ENCODE data around the gene RFX2.

The RFX2 gene

GRCh38 chr19:6099033-6099432 is 11.3 kb downstream of the RFX2 start:
- no peak overlapping the region for H3K4me3 Mint-ChIP-seq
- no peaks in the 10 kb centered on the region for H3K27me3 Mint-ChIP-seq
- no peak overlapping the region for H3K27ac Mint-ChIP-seq
- H3K4me1 Mint-ChIP-seq (ENCODE audit: low read depth): peaks cover 23% of the 10 kb centered on the region
- intact Hi-C loops (cut with micrococcal nuclease): no loop called here
- no peaks in the 10 kb centered on the region for H3K9me3 Mint-ChIP-seq
- H3K36me3 Mint-ChIP-seq (ENCODE audit: low read depth): no peaks in the 10 kb centered on the region

- peaks cover 23% of the 10 kb centered on the region for H3K4me1 Mint-ChIP-seq (ENCODE audit: low read depth)
- no peak overlapping the region for H3K4me3 Mint-ChIP-seq
- no peak overlapping the region for H3K27ac Mint-ChIP-seq
- no peaks in the 10 kb centered on the region for H3K9me3 Mint-ChIP-seq
- no peaks in the 10 kb centered on the region for H3K27me3 Mint-ChIP-seq
- intact Hi-C loops (cut with micrococcal nuclease): no loop called here
- H3K36me3 Mint-ChIP-seq (ENCODE audit: low read depth): no peaks in the 10 kb centered on the region
These were observed 11.7 kb downstream of the RFX2 start for GRCh38 chr19:6098574-6098973.

GRCh38 chr19:6097911-6098310 is 12.4 kb downstream of the RFX2 start:
- Mint-ChIP-seq H3K4me1 (ENCODE audit: low read depth) (peaks cover 23% of the 10 kb centered on the region), H3K27ac (no peak overlapping the region), H3K4me3 (no peak overlapping the region), H3K27me3 (no peaks in the 10 kb centered on the region), H3K36me3 (ENCODE audit: low read depth) (no peaks in the 10 kb centered on the region), H3K9me3 (no peaks in the 10 kb centered on the region)
- intact Hi-C loops (cut with micrococcal nuclease): no loop called here

GRCh38 chr19:6095760-6096159 is 14.5 kb downstream of the RFX2 start:
- no peaks in the 10 kb centered on the region for H3K27me3 Mint-ChIP-seq
- intact Hi-C loops (cut with micrococcal nuclease): no loop called here
- no peaks in the 10 kb centered on the region for H3K9me3 Mint-ChIP-seq
- no peak overlapping the region for H3K27ac Mint-ChIP-seq
- peaks cover 26% of the 10 kb centered on the region for H3K4me1 Mint-ChIP-seq (ENCODE audit: low read depth)
- H3K4me3 Mint-ChIP-seq: no peak overlapping the region
- no peaks in the 10 kb centered on the region for H3K36me3 Mint-ChIP-seq (ENCODE audit: low read depth)

GRCh38 chr19:6092329-6093286 is 17.7 kb downstream of the RFX2 start:
- H3K27me3 Mint-ChIP-seq: no peaks in the 10 kb centered on the region
- no peaks in the 10 kb centered on the region for H3K36me3 Mint-ChIP-seq (ENCODE audit: low read depth)
- H3K9me3 Mint-ChIP-seq: no peaks in the 10 kb centered on the region
- peak overlapping the region; percentile 21 for H3K4me3 Mint-ChIP-seq
- intact Hi-C loops (cut with micrococcal nuclease): no loop called here
- H3K4me1 Mint-ChIP-seq (ENCODE audit: low read depth): peaks cover 26% of the 10 kb centered on the region
- H3K27ac Mint-ChIP-seq: peak overlapping the region; percentile 10

- Mint-ChIP-seq H3K4me3 (no peak overlapping the region), H3K27ac (peak overlapping the region; percentile 37), H3K27me3 (no peaks in the 10 kb centered on the region), H3K4me1 (ENCODE audit: low read depth) (peaks cover 34% of the 10 kb centered on the region), H3K9me3 (no peaks in the 10 kb centered on the region), H3K36me3 (ENCODE audit: low read depth) (no peaks in the 10 kb centered on the region)
- intact Hi-C loops (cut with micrococcal nuclease): no loop called here
These were observed 18.5 kb downstream of the RFX2 start for GRCh38 chr19:6091771-6092291.

GRCh38 chr19:6090634-6091033 is 19.7 kb downstream of the RFX2 start:
- H3K27me3 Mint-ChIP-seq: no peaks in the 10 kb centered on the region
- H3K4me1 Mint-ChIP-seq (ENCODE audit: low read depth): peaks cover 38% of the 10 kb centered on the region
- intact Hi-C loops (cut with micrococcal nuclease): no loop called here
- H3K36me3 Mint-ChIP-seq (ENCODE audit: low read depth): no peaks in the 10 kb centered on the region
- no peak overlapping the region for H3K4me3 Mint-ChIP-seq
- H3K27ac Mint-ChIP-seq: no peak overlapping the region
- H3K9me3 Mint-ChIP-seq: no peaks in the 10 kb centered on the region

- Mint-ChIP-seq H3K27ac (peak overlapping the region; percentile 96), H3K4me3 (peak overlapping the region; percentile 60), H3K9me3 (no peaks in the 10 kb centered on the region), H3K27me3 (no peaks in the 10 kb centered on the region), H3K36me3 (ENCODE audit: low read depth) (no peaks in the 10 kb centered on the region), H3K4me1 (ENCODE audit: low read depth) (peaks cover 38% of the 10 kb centered on the region)
- intact Hi-C loops (cut with micrococcal nuclease): loop anchor here (5.0 kb wide), 1 partner anchor 36 kb away; no protein-coding TSS in a partner anchor
These were observed 21.7 kb downstream of the RFX2 start for GRCh38 chr19:6088602-6089049.

- Mint-ChIP-seq H3K9me3 (no peaks in the 10 kb centered on the region), H3K4me1 (ENCODE audit: low read depth) (peaks cover 31% of the 10 kb centered on the region), H3K36me3 (ENCODE audit: low read depth) (no peaks in the 10 kb centered on the region), H3K27me3 (no peaks in the 10 kb centered on the region), H3K27ac (peak overlapping the region; percentile 96), H3K4me3 (peak overlapping the region; percentile 11)
- intact Hi-C loops (cut with micrococcal nuclease): loop anchor here (5.0 kb wide), 1 partner anchor 35 kb away; no protein-coding TSS in a partner anchor
These were observed 23.2 kb downstream of the RFX2 start for GRCh38 chr19:6087074-6087571.

- intact Hi-C loops (cut with micrococcal nuclease): loop anchor here (5.0 kb wide), 1 partner anchor 34 kb away; no protein-coding TSS in a partner anchor
- no peaks in the 10 kb centered on the region for H3K36me3 Mint-ChIP-seq (ENCODE audit: low read depth)
- H3K4me1 Mint-ChIP-seq (ENCODE audit: low read depth): peaks cover 22% of the 10 kb centered on the region
- H3K4me3 Mint-ChIP-seq: no peak overlapping the region
- H3K9me3 Mint-ChIP-seq: no peaks in the 10 kb centered on the region
- H3K27ac Mint-ChIP-seq: peak overlapping the region; percentile 96
- H3K27me3 Mint-ChIP-seq: no peaks in the 10 kb centered on the region
These were observed 24.1 kb downstream of the RFX2 start for GRCh38 chr19:6086068-6086788.

GRCh38 chr19:6084821-6085220 is 25.5 kb downstream of the RFX2 start:
- intact Hi-C loops (cut with micrococcal nuclease): loop anchor here (5.0 kb wide), 1 partner anchor 33 kb away; no protein-coding TSS in a partner anchor
- no peaks in the 10 kb centered on the region for H3K9me3 Mint-ChIP-seq
- no peaks in the 10 kb centered on the region for H3K27me3 Mint-ChIP-seq
- H3K4me3 Mint-ChIP-seq: no peak overlapping the region
- H3K36me3 Mint-ChIP-seq (ENCODE audit: low read depth): no peaks in the 10 kb centered on the region
- H3K4me1 Mint-ChIP-seq (ENCODE audit: low read depth): peaks cover 22% of the 10 kb centered on the region
- peak overlapping the region; percentile 35 for H3K27ac Mint-ChIP-seq

- no peak overlapping the region for H3K27ac Mint-ChIP-seq
- H3K4me1 Mint-ChIP-seq (ENCODE audit: low read depth): peaks cover 24% of the 10 kb centered on the region
- no peaks in the 10 kb centered on the region for H3K9me3 Mint-ChIP-seq
- no peak overlapping the region for H3K4me3 Mint-ChIP-seq
- intact Hi-C loops (cut with micrococcal nuclease): no loop called here
- no peaks in the 10 kb centered on the region for H3K27me3 Mint-ChIP-seq
- H3K36me3 Mint-ChIP-seq (ENCODE audit: low read depth): no peaks in the 10 kb centered on the region
These were observed 31.2 kb downstream of the RFX2 start for GRCh38 chr19:6079107-6079506.

- no peak overlapping the region for H3K4me3 Mint-ChIP-seq
- no peak overlapping the region for H3K27ac Mint-ChIP-seq
- intact Hi-C loops (cut with micrococcal nuclease): no loop called here
- no peaks in the 10 kb centered on the region for H3K36me3 Mint-ChIP-seq (ENCODE audit: low read depth)
- no peaks in the 10 kb centered on the region for H3K27me3 Mint-ChIP-seq
- no peaks in the 10 kb centered on the region for H3K9me3 Mint-ChIP-seq
- H3K4me1 Mint-ChIP-seq (ENCODE audit: low read depth): peaks cover 24% of the 10 kb centered on the region
These were observed 32.2 kb downstream of the RFX2 start for GRCh38 chr19:6078068-6078467.

Data from dendritic cell treated with granulocyte-macrophage colony-stimulating factor and Interleukin-4, amounts not matched to agents 40 ng/mL and 50 ng/mL, for 4 days (primary cell).